ENCODE results near the gene UBAP1.
"Not testable (repeated sequence)": the region's sequence is repeated elsewhere in the genome, so short reads cannot be mapped to it uniquely, and the experiment has no call there.

The UBAP1 gene

GRCh38 chr9:34185778-34186551 is 7.1 kb downstream of the UBAP1 start:
- POLR2A ChIA-PET = no interaction called here
- CTCF ChIA-PET = no interaction called here
- TF ChIP-seq FOXK2 (IDR thresholded peaks at IDR 0.05) (no peak), FOXM1 (IDR thresholded peaks at IDR 0.05; ENCODE audit: borderline replicate concordance) (no peak), PKNOX1 (IDR thresholded peaks at IDR 0.05) (no peak), SP1 (IDR thresholded peaks at IDR 0.05) (no peak), L3MBTL2 (conservative IDR thresholded peaks at IDR 0.05) (no peak), FOXA1 (IDR thresholded peaks at IDR 0.05) (no peak), ELF4 (IDR thresholded peaks at IDR 0.05) (no peak), HDGF (IDR thresholded peaks at IDR 0.05; ENCODE audit: borderline replicate concordance) (no peak), ARNT (IDR thresholded peaks at IDR 0.05) (no peak), NFRKB (IDR thresholded peaks at IDR 0.05) (no peak), BHLHE40 (IDR thresholded peaks at IDR 0.05; ENCODE audit: borderline replicate concordance) (no peak), CTBP1 (IDR thresholded peaks at IDR 0.05; ENCODE audit: borderline replicate concordance) (no peak), ZNF384 (IDR thresholded peaks at IDR 0.05) (no peak), LEF1 (IDR thresholded peaks at IDR 0.05; ENCODE audit: borderline replicate concordance) (no peak), SUZ12 (IDR thresholded peaks at IDR 0.05) (no peak), TARDBP (IDR thresholded peaks at IDR 0.05) (no peak)
- no peak for DNase-seq (ENCODE audit: extremely low spot score)

- TF ChIP-seq ELF4 (IDR thresholded peaks at IDR 0.05) = no peak
- no peak for TF ChIP-seq FOXA1 (IDR thresholded peaks at IDR 0.05)
- no peak for TF ChIP-seq ARNT (IDR thresholded peaks at IDR 0.05)
- no peak for TF ChIP-seq NFRKB (IDR thresholded peaks at IDR 0.05)
- no peak for TF ChIP-seq SP1 (IDR thresholded peaks at IDR 0.05)
- no peak for TF ChIP-seq HDGF (IDR thresholded peaks at IDR 0.05; ENCODE audit: borderline replicate concordance)
- no peak for TF ChIP-seq SUZ12 (IDR thresholded peaks at IDR 0.05)
- no peak for TF ChIP-seq TARDBP (IDR thresholded peaks at IDR 0.05)
- no peak for TF ChIP-seq FOXK2 (IDR thresholded peaks at IDR 0.05)
- TF ChIP-seq ZNF384 (IDR thresholded peaks at IDR 0.05) = no peak
- TF ChIP-seq FOXM1 (IDR thresholded peaks at IDR 0.05; ENCODE audit: borderline replicate concordance) = no peak
- TF ChIP-seq CTBP1 (IDR thresholded peaks at IDR 0.05; ENCODE audit: borderline replicate concordance) = no peak
- no peak for TF ChIP-seq PKNOX1 (IDR thresholded peaks at IDR 0.05)
- TF ChIP-seq LEF1 (IDR thresholded peaks at IDR 0.05; ENCODE audit: borderline replicate concordance) = no peak
- no peak for TF ChIP-seq L3MBTL2 (conservative IDR thresholded peaks at IDR 0.05)
- no peak for TF ChIP-seq BHLHE40 (IDR thresholded peaks at IDR 0.05; ENCODE audit: borderline replicate concordance)
- CTCF ChIA-PET = no interaction called here
- DNase-seq (ENCODE audit: extremely low spot score) = no peak
- POLR2A ChIA-PET = no interaction called here
Measured at GRCh38 chr9:34187891-34188240, 9.0 kb downstream of the UBAP1 start.

GRCh38 chr9:34190996-34191892 is 12.4 kb downstream of the UBAP1 start:
- ChIA-PET POLR2A (no interaction called here), CTCF (interaction anchor here (1.3 kb wide), 1 partner anchor 13 kb away, joined by 3 read pairs; the partner anchor contains the start of gene UBAP1)
- no peak for DNase-seq (ENCODE audit: extremely low spot score)
- no peak for TF ChIP-seq ZNF384 (IDR thresholded peaks at IDR 0.05)
- no peak for TF ChIP-seq SUZ12 (IDR thresholded peaks at IDR 0.05)
- TF ChIP-seq FOXA1 (IDR thresholded peaks at IDR 0.05) = no peak

- TF ChIP-seq ELF4 (IDR thresholded peaks at IDR 0.05) (no peak), LEF1 (IDR thresholded peaks at IDR 0.05; ENCODE audit: borderline replicate concordance) (no peak), SUZ12 (IDR thresholded peaks at IDR 0.05) (no peak), BHLHE40 (IDR thresholded peaks at IDR 0.05; ENCODE audit: borderline replicate concordance) (no peak), HDGF (IDR thresholded peaks at IDR 0.05; ENCODE audit: borderline replicate concordance) (no peak), CTBP1 (IDR thresholded peaks at IDR 0.05; ENCODE audit: borderline replicate concordance) (no peak), TARDBP (IDR thresholded peaks at IDR 0.05) (no peak), NFRKB (IDR thresholded peaks at IDR 0.05) (no peak), ZNF384 (IDR thresholded peaks at IDR 0.05) (no peak), ARNT (IDR thresholded peaks at IDR 0.05) (no peak)
- ChIA-PET CTCF (no interaction called here), POLR2A (no interaction called here)
- DNase-seq (ENCODE audit: extremely low spot score) = no peak
Measured at GRCh38 chr9:34195143-34195542, 16.3 kb downstream of the UBAP1 start.

GRCh38 chr9:34197286-34197685 is 18.4 kb downstream of the UBAP1 start:
- TF ChIP-seq ZNF384 (IDR thresholded peaks at IDR 0.05) = peak; percentile 69
- CTCF ChIA-PET, POLR2A ChIA-PET: not testable (repeated sequence)

GRCh38 chr9:34197756-34198711 is 19.2 kb downstream of the UBAP1 start:
- DNase-seq (ENCODE audit: extremely low spot score) = no peak
- POLR2A ChIA-PET = no interaction called here

More at GRCh38 chr9:34197286-34197685, 18.4 kb downstream of the UBAP1 start:
- not testable (repeated sequence) for DNase-seq (ENCODE audit: extremely low spot score)

More at GRCh38 chr9:34197756-34198711, 19.2 kb downstream of the UBAP1 start:
- TF ChIP-seq L3MBTL2 (conservative IDR thresholded peaks at IDR 0.05) (no peak), FOXM1 (IDR thresholded peaks at IDR 0.05; ENCODE audit: borderline replicate concordance) (no peak)
- CTCF ChIA-PET = no interaction called here

Data from HEK293T (cell line).